Mesothelial cell of epicardium (in vitro differentiated cells): ENCODE data around the gene RNU6-1. TPM values are rescaled to one million over a fixed set of nuclear protein-coding genes. Genes with fewer than 3 reads are reported as not detected.

Experiments
- DNase-seq, 2 experiments: peaks; one replicate each; pipeline ENCODE4 v3.0.0; 2021; ENCODE audit warnings: low spot score in 2 of 2; ENCODE audit not compliant: unreplicated experiment in 2 of 2
- H3K27ac Mint-ChIP-seq: 2 replicates; pipeline ENCODE4 v1.8.0; 2021; ENCODE audit warnings: mixed read lengths
- H3K27me3 Mint-ChIP-seq: 2 replicates; pipeline ENCODE4 v1.8.0; 2021; ENCODE audit warnings: low read depth, mixed read lengths
- H3K36me3 Mint-ChIP-seq: 2 replicates; pipeline ENCODE4 v1.8.0; 2021; ENCODE audit warnings: mixed read lengths
- H3K4me1 Mint-ChIP-seq: 2 replicates; pipeline ENCODE4 v1.8.0; 2021; ENCODE audit warnings: mixed read lengths
- H3K4me3 Mint-ChIP-seq: 2 replicates; pipeline ENCODE4 v1.8.0; 2021; ENCODE audit warnings: mild to moderate bottlenecking, moderate library complexity, mixed read lengths
- H3K9me3 Mint-ChIP-seq: 2 replicates; pipeline ENCODE4 v1.8.0; 2021; ENCODE audit warnings: mixed read lengths
- total RNA-seq: library from RNA; stranded (reverse); gene quantifications from 3 replicates; pipeline ENCODE4 v1.2.1, GENCODE V29; 2021
- TF ChIP-seq, protein P1 (sequence below): fragments of 200-600 bp; sonication (generic); IDR thresholded peaks from one replicate; pipeline ENCODE4 v1.5.0; 2021; ENCODE audit warnings: antibody characterized with exemption; ENCODE audit not compliant: unreplicated experiment

Gene RNU6-1
- total RNA-seq, 1 donor from 2014 or later: not detected

DNA sequence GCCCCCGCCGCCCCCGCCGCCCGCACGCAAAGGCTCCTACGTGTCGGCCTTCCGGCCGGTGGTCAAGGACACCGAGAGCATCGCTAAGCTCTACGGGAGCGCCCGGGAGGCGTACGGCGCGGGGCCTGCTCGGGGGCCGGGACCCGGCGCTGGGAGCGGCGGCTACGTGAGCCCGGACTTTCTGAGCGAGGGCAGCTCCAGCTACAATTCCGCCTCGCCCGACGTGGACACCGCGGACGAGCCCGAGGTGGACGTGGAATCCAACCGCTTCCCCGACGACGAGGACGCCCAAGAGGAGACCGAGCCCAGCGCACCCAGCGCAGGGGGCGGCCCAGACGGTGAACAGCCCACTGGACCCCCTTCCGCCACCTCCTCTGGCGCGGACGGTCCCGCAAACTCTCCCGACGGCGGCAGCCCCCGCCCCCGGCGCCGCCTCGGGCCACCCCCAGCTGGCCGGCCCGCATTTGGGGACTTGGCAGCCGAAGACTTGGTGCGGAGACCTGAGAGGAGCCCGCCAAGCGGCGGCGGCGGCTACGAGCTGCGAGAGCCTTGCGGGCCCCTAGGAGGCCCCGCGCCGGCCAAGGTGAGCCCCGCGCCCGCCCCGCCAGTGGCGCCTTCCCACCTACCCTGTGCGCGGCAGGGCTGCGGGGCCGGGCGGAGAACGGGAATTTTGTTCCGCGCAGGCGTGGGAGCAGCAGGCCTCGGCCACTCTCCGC lies 12.1 kb downstream of the RNU6-1 start:
- Mint-ChIP-seq H3K4me3 (no peak overlapping the region), H3K36me3 (no peaks in the 10 kb centered on the region), H3K4me1 (peaks cover 25% of the 10 kb centered on the region), H3K27ac (no peak overlapping the region), H3K27me3 (peaks cover 81% of the 10 kb centered on the region), H3K9me3 (no peaks in the 10 kb centered on the region)
- TF ChIP-seq, protein P1, sequence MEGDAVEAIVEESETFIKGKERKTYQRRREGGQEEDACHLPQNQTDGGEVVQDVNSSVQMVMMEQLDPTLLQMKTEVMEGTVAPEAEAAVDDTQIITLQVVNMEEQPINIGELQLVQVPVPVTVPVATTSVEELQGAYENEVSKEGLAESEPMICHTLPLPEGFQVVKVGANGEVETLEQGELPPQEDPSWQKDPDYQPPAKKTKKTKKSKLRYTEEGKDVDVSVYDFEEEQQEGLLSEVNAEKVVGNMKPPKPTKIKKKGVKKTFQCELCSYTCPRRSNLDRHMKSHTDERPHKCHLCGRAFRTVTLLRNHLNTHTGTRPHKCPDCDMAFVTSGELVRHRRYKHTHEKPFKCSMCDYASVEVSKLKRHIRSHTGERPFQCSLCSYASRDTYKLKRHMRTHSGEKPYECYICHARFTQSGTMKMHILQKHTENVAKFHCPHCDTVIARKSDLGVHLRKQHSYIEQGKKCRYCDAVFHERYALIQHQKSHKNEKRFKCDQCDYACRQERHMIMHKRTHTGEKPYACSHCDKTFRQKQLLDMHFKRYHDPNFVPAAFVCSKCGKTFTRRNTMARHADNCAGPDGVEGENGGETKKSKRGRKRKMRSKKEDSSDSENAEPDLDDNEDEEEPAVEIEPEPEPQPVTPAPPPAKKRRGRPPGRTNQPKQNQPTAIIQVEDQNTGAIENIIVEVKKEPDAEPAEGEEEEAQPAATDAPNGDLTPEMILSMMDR: no peak
- no peak for DNase-seq

DNA sequence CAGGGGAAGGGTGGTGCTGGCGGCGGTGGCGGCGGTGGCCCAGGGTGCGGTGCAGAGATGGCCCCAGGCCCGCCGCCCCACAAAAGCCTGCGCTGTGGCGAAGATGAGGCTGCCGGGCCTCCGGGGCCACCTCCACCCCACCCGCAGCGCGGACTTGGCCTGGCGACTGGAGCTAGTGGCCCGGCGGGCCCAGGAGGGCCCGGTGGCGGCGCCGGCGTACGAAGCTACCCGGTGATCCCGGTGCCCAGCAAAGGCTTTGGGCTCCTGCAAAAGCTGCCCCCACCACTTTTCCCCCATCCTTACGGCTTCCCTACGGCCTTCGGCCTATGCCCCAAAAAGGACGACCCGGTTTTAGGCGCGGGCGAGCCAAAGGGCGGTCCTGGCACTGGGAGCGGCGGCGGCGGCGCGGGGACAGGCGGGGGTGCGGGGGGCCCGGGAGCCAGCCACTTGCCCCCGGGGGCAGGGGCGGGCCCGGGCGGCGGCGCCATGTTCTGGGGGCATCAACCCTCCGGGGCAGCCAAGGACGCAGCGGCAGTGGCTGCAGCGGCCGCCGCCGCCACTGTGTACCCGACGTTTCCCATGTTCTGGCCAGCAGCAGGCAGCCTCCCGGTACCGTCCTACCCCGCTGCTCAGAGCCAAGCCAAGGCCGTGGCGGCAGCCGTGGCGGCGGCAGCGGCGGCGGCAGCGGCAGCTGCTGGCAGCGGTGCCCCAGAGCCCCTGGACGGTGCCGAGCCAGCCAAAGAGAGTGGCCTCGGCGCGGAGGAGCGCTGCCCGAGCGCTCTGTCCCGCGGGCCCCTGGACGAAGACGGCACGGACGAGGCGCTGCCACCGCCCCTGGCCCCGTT lies 12.9 kb downstream of the RNU6-1 start:
- Mint-ChIP-seq H3K4me3 (no peak overlapping the region), H3K27ac (no peak overlapping the region), H3K27me3 (peaks cover 81% of the 10 kb centered on the region), H3K4me1 (peaks cover 30% of the 10 kb centered on the region), H3K9me3 (no peaks in the 10 kb centered on the region), H3K36me3 (no peaks in the 10 kb centered on the region)
- TF ChIP-seq, protein P1: no peak
- DNase-seq: no peak

- DNase-seq: no peak
- H3K36me3 Mint-ChIP-seq: no peaks in the 10 kb centered on the region
- TF ChIP-seq, protein P1: no peak
These were observed 13.7 kb downstream of the RNU6-1 start for GRCh38 chr15:67825881-67826716.

DNA sequence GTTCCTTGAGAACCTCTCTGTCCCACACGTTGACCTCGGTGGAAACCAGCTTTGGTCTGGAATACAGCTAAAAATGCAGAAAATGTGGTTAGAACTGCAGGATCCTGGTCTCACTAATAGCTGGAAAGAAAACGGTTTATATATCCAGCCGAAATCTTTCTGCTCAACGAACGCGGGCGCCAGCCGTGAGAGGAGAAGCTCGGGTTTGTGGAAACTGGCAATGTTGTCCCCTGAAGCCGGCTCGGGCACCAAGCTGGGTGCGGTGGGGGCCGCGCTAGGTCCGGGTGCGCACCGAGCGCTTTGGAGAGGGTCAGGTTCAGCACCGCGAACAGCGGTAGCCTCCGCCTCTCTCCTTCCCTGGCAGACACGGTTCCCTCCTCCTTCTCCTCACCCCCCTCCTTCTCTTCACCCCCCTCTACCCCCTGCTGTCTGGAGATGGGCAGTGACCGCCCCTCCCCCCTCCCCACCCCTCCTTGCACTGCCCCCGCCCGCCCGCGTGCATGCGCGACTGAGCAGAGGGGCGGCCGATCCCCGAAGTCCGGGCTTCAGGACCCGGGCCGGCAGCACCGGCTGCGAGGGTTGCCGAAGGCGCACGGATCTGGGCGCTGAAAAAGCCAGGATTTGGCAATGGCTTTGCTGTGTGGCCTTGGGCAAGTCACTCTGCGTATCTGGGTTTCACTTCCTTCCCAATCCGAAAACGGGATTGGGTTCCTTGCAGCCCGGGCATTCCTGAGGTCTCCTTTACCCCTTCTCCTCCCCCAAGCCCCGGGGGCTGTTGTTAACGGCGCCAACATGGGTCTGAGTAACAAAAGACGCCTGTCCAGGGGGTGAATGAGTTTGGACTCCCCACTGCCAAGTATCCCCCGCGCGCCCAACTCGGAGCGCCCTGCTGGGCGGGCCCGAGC lies 14.6 kb downstream of the RNU6-1 start, which contains the start of gene SKOR1:
SKOR1 (plus strand) TSS at position 534 of the 905 bp plus-strand sequence; CDS start at position 628, 94 bp downstream.
- TF ChIP-seq, protein P1: no peak
- DNase-seq: no peak
- peak within 1 kb of the TSS; percentile 39 for H3K4me3 Mint-ChIP-seq
- H3K4me1 Mint-ChIP-seq: peaks cover 34% of the 10 kb centered on the region
- H3K27ac Mint-ChIP-seq: no peak within 1 kb of the TSS
- no peaks in the 10 kb centered on the region for H3K36me3 Mint-ChIP-seq
- peaks cover 81% of the 10 kb centered on the region for H3K27me3 Mint-ChIP-seq
- no peaks in the 10 kb centered on the region for H3K9me3 Mint-ChIP-seq

More at GRCh38 chr15:67825881-67826716, 13.7 kb downstream of the RNU6-1 start:
- H3K27ac Mint-ChIP-seq: no peak overlapping the region
- peak overlapping the region; percentile 39 for H3K4me3 Mint-ChIP-seq
- no peaks in the 10 kb centered on the region for H3K9me3 Mint-ChIP-seq
- H3K4me1 Mint-ChIP-seq: peaks cover 34% of the 10 kb centered on the region
- H3K27me3 Mint-ChIP-seq: peaks cover 81% of the 10 kb centered on the region
